ENCODE results near the gene TUBB2B. TPM values are rescaled to one million over a fixed set of nuclear protein-coding genes. Genes with fewer than 3 reads are reported as not detected.

The TUBB2B gene
- total RNA-seq, 1 donor from 2014 or later, result 0.46 TPM

GRCh38 chr6:3271756-3272155 lies 44.3 kb upstream of the TUBB2B start:
- H3K4me1 ChIP-seq, result no peaks in the 10 kb centered on the region
- H3K27me3 ChIP-seq, result no peaks in the 10 kb centered on the region
- DNase-seq, result no peak
- no peak for ATAC-seq
- no peak overlapping the region for H3K27ac ChIP-seq
- TF ChIP-seq, protein P1, sequence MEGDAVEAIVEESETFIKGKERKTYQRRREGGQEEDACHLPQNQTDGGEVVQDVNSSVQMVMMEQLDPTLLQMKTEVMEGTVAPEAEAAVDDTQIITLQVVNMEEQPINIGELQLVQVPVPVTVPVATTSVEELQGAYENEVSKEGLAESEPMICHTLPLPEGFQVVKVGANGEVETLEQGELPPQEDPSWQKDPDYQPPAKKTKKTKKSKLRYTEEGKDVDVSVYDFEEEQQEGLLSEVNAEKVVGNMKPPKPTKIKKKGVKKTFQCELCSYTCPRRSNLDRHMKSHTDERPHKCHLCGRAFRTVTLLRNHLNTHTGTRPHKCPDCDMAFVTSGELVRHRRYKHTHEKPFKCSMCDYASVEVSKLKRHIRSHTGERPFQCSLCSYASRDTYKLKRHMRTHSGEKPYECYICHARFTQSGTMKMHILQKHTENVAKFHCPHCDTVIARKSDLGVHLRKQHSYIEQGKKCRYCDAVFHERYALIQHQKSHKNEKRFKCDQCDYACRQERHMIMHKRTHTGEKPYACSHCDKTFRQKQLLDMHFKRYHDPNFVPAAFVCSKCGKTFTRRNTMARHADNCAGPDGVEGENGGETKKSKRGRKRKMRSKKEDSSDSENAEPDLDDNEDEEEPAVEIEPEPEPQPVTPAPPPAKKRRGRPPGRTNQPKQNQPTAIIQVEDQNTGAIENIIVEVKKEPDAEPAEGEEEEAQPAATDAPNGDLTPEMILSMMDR (IDR thresholded peaks at IDR 0.05), result no peak
- intact Hi-C loops (cut with DNase I), result no loop called here
- no peak overlapping the region for H3K4me3 ChIP-seq
- no peaks in the 10 kb centered on the region for H3K9me3 ChIP-seq
- H3K36me3 ChIP-seq, result peaks cover 53% of the 10 kb centered on the region

GRCh38 chr6:3270258-3270657 lies 42.8 kb upstream of the TUBB2B start:
- ATAC-seq (peak; percentile 80), DNase-seq (peak; percentile 78)
- H3K4me3 ChIP-seq, result no peak overlapping the region
- H3K9me3 ChIP-seq, result no peaks in the 10 kb centered on the region
- no peaks in the 10 kb centered on the region for H3K4me1 ChIP-seq
- TF ChIP-seq, protein P1 (IDR thresholded peaks at IDR 0.05), result no peak
- H3K27ac ChIP-seq, result no peak overlapping the region
- H3K36me3 ChIP-seq, result peaks cover 53% of the 10 kb centered on the region
- intact Hi-C loops (cut with DNase I), result no loop called here
- no peaks in the 10 kb centered on the region for H3K27me3 ChIP-seq

- no peak overlapping the region for H3K27ac ChIP-seq
- TF ChIP-seq, protein P1 (IDR thresholded peaks at IDR 0.05), result no peak
- DNase-seq (no peak), ATAC-seq (no peak)
- H3K9me3 ChIP-seq, result no peaks in the 10 kb centered on the region
- no peak overlapping the region for H3K4me3 ChIP-seq
- H3K27me3 ChIP-seq, result no peaks in the 10 kb centered on the region
- H3K36me3 ChIP-seq, result peaks cover 55% of the 10 kb centered on the region
- intact Hi-C loops (cut with DNase I), result no loop called here
- no peaks in the 10 kb centered on the region for H3K4me1 ChIP-seq
Measured at GRCh38 chr6:3269281-3269975, 42.0 kb upstream of the TUBB2B start.

DNA sequence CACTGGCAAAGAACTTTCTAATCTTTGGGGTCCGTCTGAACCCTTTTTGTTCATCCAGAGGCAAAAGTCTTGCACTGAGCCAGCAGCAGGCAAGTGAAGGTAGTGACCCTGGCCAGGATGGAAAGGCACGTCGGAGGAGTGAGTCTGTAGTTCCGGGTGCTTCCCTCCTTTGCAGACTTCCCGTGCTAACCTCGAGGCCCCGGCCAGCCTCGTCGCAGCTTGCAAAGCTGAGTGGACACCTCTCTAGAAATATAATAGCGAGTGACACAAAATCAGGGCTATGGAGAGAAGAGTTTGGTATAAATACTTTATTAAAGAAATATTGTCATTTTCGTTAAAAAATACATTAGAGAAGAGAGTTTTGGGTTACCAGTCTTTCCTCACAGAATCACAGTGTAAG lies 41.2 kb upstream of the TUBB2B start:
- DNase-seq, result no peak
- intact Hi-C loops (cut with DNase I), result no loop called here

DNA sequence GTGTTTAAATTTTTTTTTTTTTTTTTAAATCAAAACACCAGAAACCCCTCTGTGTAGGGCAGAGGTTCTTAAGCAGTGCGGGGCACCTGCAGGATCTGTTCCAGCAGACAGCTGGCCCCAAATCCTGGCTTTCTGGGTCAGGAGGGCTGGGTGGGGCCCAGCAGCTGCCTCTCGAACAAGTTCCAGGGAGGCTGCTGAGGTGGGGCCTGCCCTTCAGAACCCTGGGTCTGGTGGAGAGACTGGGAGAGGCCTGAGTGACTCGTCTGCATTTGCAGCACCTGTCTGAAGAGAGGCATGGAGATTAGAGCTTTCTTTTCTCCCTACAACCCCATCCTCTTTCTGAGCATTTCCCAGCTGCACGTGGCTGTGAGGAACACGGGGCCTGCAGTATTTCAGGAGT lies 39.7 kb upstream of the TUBB2B start:
- Histone ChIP-seq H3K4me1 (peaks cover 1% of the 10 kb centered on the region), H3K27me3 (no peaks in the 10 kb centered on the region), H3K36me3 (peaks cover 52% of the 10 kb centered on the region), H3K27ac (no peak overlapping the region), H3K9me3 (no peaks in the 10 kb centered on the region), H3K4me3 (no peak overlapping the region)
- TF ChIP-seq, protein P1 (IDR thresholded peaks at IDR 0.05), result no peak
- ATAC-seq, result peak; percentile 57
- intact Hi-C loops (cut with DNase I), result no loop called here
- DNase-seq, result no peak

More for the DNA sequence above, 41.2 kb upstream of the TUBB2B start:
- no peak overlapping the region for H3K4me3 ChIP-seq
- H3K36me3 ChIP-seq, result peaks cover 58% of the 10 kb centered on the region
- H3K27ac ChIP-seq, result no peak overlapping the region
- TF ChIP-seq, protein P1 (IDR thresholded peaks at IDR 0.05), result no peak
- ATAC-seq, result no peak
- H3K9me3 ChIP-seq, result no peaks in the 10 kb centered on the region
- H3K4me1 ChIP-seq, result no peaks in the 10 kb centered on the region
- no peaks in the 10 kb centered on the region for H3K27me3 ChIP-seq
